ENCODE data around the gene TOP2B. TPM values are rescaled to one million over a fixed set of nuclear protein-coding genes. Genes with fewer than 3 reads are reported as not detected.

TOP2B gene
- total RNA-seq, 1 experiment from 2014 or later, result 181 TPM

DNA sequence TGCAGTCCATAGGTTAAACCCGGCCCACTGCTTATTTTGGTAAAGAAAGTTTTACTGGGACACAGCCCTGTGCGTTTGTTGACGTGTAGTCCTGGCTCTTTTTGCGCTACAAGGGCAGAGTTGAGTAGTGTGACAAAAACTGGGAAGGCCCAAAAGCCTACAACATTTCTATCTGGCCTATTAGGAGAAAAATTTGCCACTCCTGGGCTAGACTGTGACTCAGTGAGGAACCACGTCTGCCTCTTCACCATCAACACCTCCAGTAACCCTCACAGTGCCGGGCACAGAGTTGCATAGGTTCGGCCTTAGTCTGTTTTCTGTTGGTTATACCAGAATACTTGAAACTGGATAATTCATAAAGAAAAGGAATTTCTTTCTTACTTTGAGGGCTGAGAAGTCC, 110.3 kb downstream of the TOP2B start:
- WGBS (ENCODE audit: extremely low coverage, insufficient read length, low lambda C conversion rate), result no CpG with 5 or more reads among the region's 7 CpGs
- H3K18ac ChIP-seq (ENCODE audit: insufficient read length, low read depth, low read length), result no peak overlapping the region

More for the DNA sequence above, 110.3 kb downstream of the TOP2B start:
- no peaks in the 10 kb centered on the region for H3K27me3 Mint-ChIP-seq (ENCODE audit: low read depth)
- H4K20me1 ChIP-seq (ENCODE audit: control insufficient read depth, insufficient read depth, insufficient read length), result no peaks in the 10 kb centered on the region
- H3K27ac ChIP-seq (ENCODE audit: insufficient read length, low read depth, low read length), result no peak overlapping the region
- H2BK120ac ChIP-seq (ENCODE audit: low read depth, low read length, poor library complexity, severe bottlenecking), result no peak overlapping the region
- peaks cover 0 to 2% of the 10 kb centered on the region in 2 experiments; a peak in 1 of 5 replicates for H3K9me3 Mint-ChIP-seq
- no peak overlapping the region for H3K4me2 ChIP-seq (ENCODE audit: insufficient read depth, insufficient read length, low read length)
- H3K4me3 Mint-ChIP-seq, result no peak overlapping the region
- H2BK12ac ChIP-seq (ENCODE audit: insufficient read length, low read depth, low read length), result no peak overlapping the region
- no peak overlapping the region for H3K4ac ChIP-seq (ENCODE audit: low read depth, low read length)
- no peak overlapping the region for H3K9ac ChIP-seq (ENCODE audit: extremely low read depth, insufficient read length, low read length)
- no peaks in the 10 kb centered on the region for H3K79me2 ChIP-seq (ENCODE audit: insufficient read depth, low read length)
- no peak overlapping the region for H4K8ac ChIP-seq (replicated peaks; ENCODE audit: insufficient read length, low read depth, low read length)
- H3K4me1 ChIP-seq (ENCODE audit: insufficient read depth, low read length), result no peaks in the 10 kb centered on the region
- no peak overlapping the region for H4K91ac ChIP-seq (ENCODE audit: insufficient read length, low read depth, low read length)
- no peak for DNase-seq
- TF ChIP-seq, protein P1, sequence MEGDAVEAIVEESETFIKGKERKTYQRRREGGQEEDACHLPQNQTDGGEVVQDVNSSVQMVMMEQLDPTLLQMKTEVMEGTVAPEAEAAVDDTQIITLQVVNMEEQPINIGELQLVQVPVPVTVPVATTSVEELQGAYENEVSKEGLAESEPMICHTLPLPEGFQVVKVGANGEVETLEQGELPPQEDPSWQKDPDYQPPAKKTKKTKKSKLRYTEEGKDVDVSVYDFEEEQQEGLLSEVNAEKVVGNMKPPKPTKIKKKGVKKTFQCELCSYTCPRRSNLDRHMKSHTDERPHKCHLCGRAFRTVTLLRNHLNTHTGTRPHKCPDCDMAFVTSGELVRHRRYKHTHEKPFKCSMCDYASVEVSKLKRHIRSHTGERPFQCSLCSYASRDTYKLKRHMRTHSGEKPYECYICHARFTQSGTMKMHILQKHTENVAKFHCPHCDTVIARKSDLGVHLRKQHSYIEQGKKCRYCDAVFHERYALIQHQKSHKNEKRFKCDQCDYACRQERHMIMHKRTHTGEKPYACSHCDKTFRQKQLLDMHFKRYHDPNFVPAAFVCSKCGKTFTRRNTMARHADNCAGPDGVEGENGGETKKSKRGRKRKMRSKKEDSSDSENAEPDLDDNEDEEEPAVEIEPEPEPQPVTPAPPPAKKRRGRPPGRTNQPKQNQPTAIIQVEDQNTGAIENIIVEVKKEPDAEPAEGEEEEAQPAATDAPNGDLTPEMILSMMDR (conservative IDR thresholded peaks at IDR 0.05), result no peak
- no peak overlapping the region for H2BK20ac ChIP-seq (ENCODE audit: low read depth, low read length, poor library complexity, severe bottlenecking)
- H2AK5ac ChIP-seq (ENCODE audit: insufficient read length, low read length), result no peak overlapping the region
- no peaks in the 10 kb centered on the region for H3K79me1 ChIP-seq (ENCODE audit: insufficient read depth, low read depth, low read length, poor library complexity, severe bottlenecking)
- H3K9me3 ChIP-seq (ENCODE audit: control insufficient read depth, low read depth, low read length), result no peaks in the 10 kb centered on the region
- H3K14ac ChIP-seq (ENCODE audit: insufficient read depth, low read length), result no peak overlapping the region
- H2AFZ ChIP-seq (ENCODE audit: low read length), result no peak overlapping the region
- H3T11ph ChIP-seq (ENCODE audit: low read length), result no peak overlapping the region
- H2BK5ac ChIP-seq (ENCODE audit: insufficient read length, low read length), result no peak overlapping the region
- H2BK15ac ChIP-seq (ENCODE audit: low read depth, low read length), result no peak overlapping the region
- H4K5ac ChIP-seq (ENCODE audit: insufficient read length, low read depth, low read length), result no peak overlapping the region
- no peak overlapping the region for H3K56ac ChIP-seq (ENCODE audit: insufficient read length, low read depth, low read length)
- no peaks in the 10 kb centered on the region; the same call in 1 of the 2 replicates for H3K27me3 ChIP-seq (ENCODE audit: insufficient read depth, low read length)
- no peaks in the 10 kb centered on the region for H3K23me2 ChIP-seq (ENCODE audit: insufficient read length, low read depth, low read length, poor library complexity, severe bottlenecking)
- no peak overlapping the region for H3K23ac ChIP-seq (ENCODE audit: insufficient read length, low read depth, low read length)
- no peaks in the 10 kb centered on the region for H3K36me3 Mint-ChIP-seq (ENCODE audit: insufficient read depth in 1 of 3, low read depth in 3 of 3)
- peaks cover 5 to 6% of the 10 kb centered on the region in 2 experiments for H3K4me1 Mint-ChIP-seq
- no peak overlapping the region; a peak in 1 of 7 replicates for H3K27ac Mint-ChIP-seq
